MCF 10A (cell line): Measurements from ENCODE around the gene TUNAR. TPM values are rescaled to one million over a fixed set of nuclear protein-coding genes. Genes with fewer than 3 reads are reported as not detected.

Experiments used
- BruUV-seq: library from RNA; stranded (reverse); fragments of 400-500 nt; replicated peaks from 2 replicates; lab custom pipeline; 2021; lab: Mats Ljungman, UMichigan
- CTCF ChIA-PET: fragments of 300-600 bp; sonication (Branson Sonifier 250); formaldehyde crosslinking; extraction: SDS; loops from one replicate; lab custom pipeline; 2021; ENCODE audit warnings: antibody characterized with exemption, inconsistent platforms; lab: Yijun Ruan, JAX
- POLR2A ChIA-PET: fragments of 300-600, 350-650 bp; sonication (Branson Sonifier 250); formaldehyde crosslinking; extraction: SDS; loops from one replicate; lab custom pipeline; 2020; ENCODE audit warnings: antibody characterized with exemption, inconsistent platforms; lab: Yijun Ruan, JAX
- DNase-seq: peaks from one replicate; pipeline ENCODE4 v3.0.0-alpha.2; 2018; ENCODE audit not compliant: unreplicated experiment
- H3K27ac Mint-ChIP-seq: one replicate; pipeline ENCODE4 v1.8.0; 2022; ENCODE audit warnings: mild to moderate bottlenecking, low read depth, mixed read lengths; ENCODE audit not compliant: unreplicated experiment
- H3K27me3 Mint-ChIP-seq: one replicate; pipeline ENCODE4 v1.8.0; 2022; ENCODE audit warnings: mixed read lengths; ENCODE audit not compliant: insufficient read depth, unreplicated experiment
- H3K36me3 Mint-ChIP-seq: one replicate; pipeline ENCODE4 v1.8.0; 2022; ENCODE audit warnings: mild to moderate bottlenecking, moderate library complexity, mixed read lengths; ENCODE audit not compliant: insufficient read depth, unreplicated experiment
- H3K4me1 Mint-ChIP-seq: one replicate; pipeline ENCODE4 v1.8.0; 2022; ENCODE audit warnings: mixed read lengths; ENCODE audit not compliant: insufficient read depth, unreplicated experiment
- H3K4me3 Mint-ChIP-seq: one replicate; pipeline ENCODE4 v1.8.0; 2022; ENCODE audit warnings: mild to moderate bottlenecking, moderate library complexity, mixed read lengths; ENCODE audit not compliant: unreplicated experiment
- H3K9me3 Mint-ChIP-seq: one replicate; pipeline ENCODE4 v1.8.0; 2022; ENCODE audit warnings: mixed read lengths; ENCODE audit not compliant: unreplicated experiment
- intact Hi-C: fragments of 100-400 bp; cut with micrococcal nuclease; formaldehyde crosslinking; loops from 2 replicates; pipeline ENCODE4 v1.14.1; 2022
- total RNA-seq: library from RNA; stranded (reverse); gene quantifications from 2 replicates; pipeline ENCODE4 v1.2.3, GENCODE V29; 2022
- TF ChIP-seq, protein P1 (sequence below): fragments of 200-600 bp; IDR thresholded peaks from one replicate; pipeline ENCODE4 v1.8.0; 2022; ENCODE audit warnings: antibody characterized with exemption, mild to moderate bottlenecking; ENCODE audit not compliant: unreplicated experiment

Gene TUNAR
- total RNA-seq, 1 experiment from 2014 or later = not detected

GRCh38 chr14:95944462-95944861, 67.8 kb downstream of the TUNAR start:
- H3K9me3 Mint-ChIP-seq = peaks cover 12% of the 10 kb centered on the region
- no peaks in the 10 kb centered on the region for H3K36me3 Mint-ChIP-seq
- TF ChIP-seq, protein P1, sequence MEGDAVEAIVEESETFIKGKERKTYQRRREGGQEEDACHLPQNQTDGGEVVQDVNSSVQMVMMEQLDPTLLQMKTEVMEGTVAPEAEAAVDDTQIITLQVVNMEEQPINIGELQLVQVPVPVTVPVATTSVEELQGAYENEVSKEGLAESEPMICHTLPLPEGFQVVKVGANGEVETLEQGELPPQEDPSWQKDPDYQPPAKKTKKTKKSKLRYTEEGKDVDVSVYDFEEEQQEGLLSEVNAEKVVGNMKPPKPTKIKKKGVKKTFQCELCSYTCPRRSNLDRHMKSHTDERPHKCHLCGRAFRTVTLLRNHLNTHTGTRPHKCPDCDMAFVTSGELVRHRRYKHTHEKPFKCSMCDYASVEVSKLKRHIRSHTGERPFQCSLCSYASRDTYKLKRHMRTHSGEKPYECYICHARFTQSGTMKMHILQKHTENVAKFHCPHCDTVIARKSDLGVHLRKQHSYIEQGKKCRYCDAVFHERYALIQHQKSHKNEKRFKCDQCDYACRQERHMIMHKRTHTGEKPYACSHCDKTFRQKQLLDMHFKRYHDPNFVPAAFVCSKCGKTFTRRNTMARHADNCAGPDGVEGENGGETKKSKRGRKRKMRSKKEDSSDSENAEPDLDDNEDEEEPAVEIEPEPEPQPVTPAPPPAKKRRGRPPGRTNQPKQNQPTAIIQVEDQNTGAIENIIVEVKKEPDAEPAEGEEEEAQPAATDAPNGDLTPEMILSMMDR = no peak
- intact Hi-C loops = no loop called here
- POLR2A ChIA-PET = interaction anchor here (0.6 to 1.1 kb wide), 3 partner anchors 13 to 23 kb away, joined by 3 read pairs; no protein-coding TSS in a partner anchor
- no peak overlapping the region for H3K4me3 Mint-ChIP-seq
- DNase-seq = no peak
- H3K27me3 Mint-ChIP-seq = peaks cover 46% of the 10 kb centered on the region
- CTCF ChIA-PET = no interaction called here
- BruUV-seq = no TSS peak
- H3K27ac Mint-ChIP-seq = no peak overlapping the region
- no peaks in the 10 kb centered on the region for H3K4me1 Mint-ChIP-seq

- CTCF ChIA-PET = interaction anchor here (0.5 to 0.6 kb wide), 2 partner anchors 17 to 330 kb away, joined by 3 to 4 read pairs; no protein-coding TSS in a partner anchor
- no peak overlapping the region for H3K27ac Mint-ChIP-seq
These were observed 70.2 kb downstream of the TUNAR start for GRCh38 chr14:95946867-95947266.

DNA sequence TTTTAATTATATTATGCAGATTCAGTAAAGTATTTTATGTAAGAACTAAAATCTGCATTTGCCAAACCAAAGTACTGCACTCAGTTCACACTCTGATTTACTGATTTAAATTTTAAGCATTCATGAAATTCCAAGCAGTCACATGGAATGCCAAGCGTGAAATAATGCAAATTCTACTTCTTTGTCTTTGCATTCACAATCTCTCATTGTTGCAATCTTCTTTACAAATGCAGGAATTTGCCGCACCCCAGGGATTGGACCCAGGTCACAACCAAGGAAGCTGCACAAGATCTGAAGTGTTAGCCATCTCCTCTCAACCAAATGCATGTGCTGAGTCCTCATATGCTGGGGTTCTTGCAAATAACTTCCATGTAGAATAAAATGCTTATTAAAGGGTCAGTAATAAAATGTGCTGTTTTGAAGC, 71.9 kb downstream of the TUNAR start:
- no peaks in the 10 kb centered on the region for H3K36me3 Mint-ChIP-seq

More at GRCh38 chr14:95946867-95947266, 70.2 kb downstream of the TUNAR start:
- Mint-ChIP-seq H3K9me3 (no peaks in the 10 kb centered on the region), H3K36me3 (no peaks in the 10 kb centered on the region), H3K4me3 (no peak overlapping the region), H3K4me1 (no peaks in the 10 kb centered on the region), H3K27me3 (peaks cover 61% of the 10 kb centered on the region)
- TF ChIP-seq, protein P1 = no peak
- intact Hi-C loops = no loop called here
- no TSS peak for BruUV-seq
- DNase-seq = no peak
- POLR2A ChIA-PET = no interaction called here

DNA sequence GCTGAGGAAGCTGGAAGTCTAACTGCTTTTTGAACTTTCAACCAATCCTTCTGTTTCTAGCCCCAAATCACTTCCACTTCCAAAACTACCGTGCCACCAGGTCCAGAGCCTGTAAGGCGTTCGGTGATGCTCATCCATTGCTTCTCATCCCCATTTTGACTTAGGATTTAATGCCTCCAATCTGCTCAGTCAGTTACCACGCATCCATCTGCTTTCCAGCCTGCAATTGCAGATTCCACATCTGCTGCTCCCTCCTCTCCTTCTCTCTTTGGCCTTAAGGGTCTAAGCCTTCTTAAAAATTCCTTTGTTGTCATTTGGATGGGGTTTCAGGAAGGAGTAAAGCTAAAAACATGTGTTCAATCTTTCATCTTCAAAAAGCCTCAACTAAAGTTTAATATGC, 74.7 kb downstream of the TUNAR start:
- CTCF ChIA-PET = no interaction called here

More for the DNA sequence above, 71.9 kb downstream of the TUNAR start:
- H3K4me3 Mint-ChIP-seq = no peak overlapping the region
- H3K9me3 Mint-ChIP-seq = no peaks in the 10 kb centered on the region
- ChIA-PET CTCF (interaction anchor here (0.7 kb wide), 1 partner anchor 82 kb away, joined by 4 read pairs; no protein-coding TSS in a partner anchor), POLR2A (no interaction called here)
- no TSS peak for BruUV-seq
- DNase-seq = no peak
- TF ChIP-seq, protein P1 = no peak
- no peaks in the 10 kb centered on the region for H3K4me1 Mint-ChIP-seq
- no peak overlapping the region for H3K27ac Mint-ChIP-seq
- H3K27me3 Mint-ChIP-seq = peaks cover 62% of the 10 kb centered on the region
- intact Hi-C loops = no loop called here

More for the DNA sequence above, 74.7 kb downstream of the TUNAR start:
- Mint-ChIP-seq H3K9me3 (no peaks in the 10 kb centered on the region), H3K4me1 (no peaks in the 10 kb centered on the region), H3K36me3 (no peaks in the 10 kb centered on the region), H3K27ac (no peak overlapping the region), H3K4me3 (no peak overlapping the region), H3K27me3 (peaks cover 43% of the 10 kb centered on the region)
- TF ChIP-seq, protein P1 = no peak
- POLR2A ChIA-PET = no interaction called here
- intact Hi-C loops = no loop called here
- no peak for DNase-seq
- no TSS peak for BruUV-seq
